Ishikawa (cell line): Measurements from ENCODE around the gene FASTKD1.

Experiments used
- CREB1 ChIP-seq: IDR thresholded peaks from 2 replicates; pipeline ENCODE4 v1.6.1; 2012; ENCODE audit warnings: low read depth
- EP300 ChIP-seq: IDR thresholded peaks from 2 replicates; pipeline ENCODE4 v1.6.1; 2012; ENCODE audit warnings: borderline replicate concordance
- TAF1 ChIP-seq: IDR thresholded peaks from 2 replicates; pipeline ENCODE4 v1.6.1; 2012; ENCODE audit warnings: low read depth, mild to moderate bottlenecking
- TCF12 ChIP-seq: IDR thresholded peaks from 2 replicates; pipeline ENCODE4 v1.6.1; 2012; ENCODE audit warnings: low read depth
- TEAD4 ChIP-seq: IDR thresholded peaks from 2 replicates; pipeline ENCODE4 v1.6.1; 2012
- USF1 ChIP-seq: IDR thresholded peaks from 2 replicates; pipeline ENCODE4 v1.6.1; 2012
- YY1 ChIP-seq: IDR thresholded peaks from 2 replicates; pipeline ENCODE4 v1.6.1; 2012; ENCODE audit warnings: low read depth

- no peak for TF ChIP-seq TAF1
- no peak for TF ChIP-seq EP300
- TF ChIP-seq TEAD4, result no peak
- TF ChIP-seq USF1, result no peak
- TF ChIP-seq YY1, result no peak
- no peak for TF ChIP-seq TCF12
- no peak for TF ChIP-seq CREB1
Measured at GRCh38 chr2:169513094-169513493, 60.6 kb downstream of the FASTKD1 start.
